GM06990 (cell line): ENCODE results near the gene ZSWIM2.
A peak's percentile ranks its signal among the peaks of the same experiment; 100 is the strongest.
"Not testable (repeated sequence)": the region's sequence is repeated elsewhere in the genome, so short reads cannot be mapped to it uniquely, and the experiment has no call there.

Experiments used
- DNase-seq: peaks from one replicate; pipeline ENCODE4 v3.0.0-alpha.2; 2011; ENCODE audit not compliant: insufficient read length; ENCODE audit errors: extremely low read depth
- H3K27me3 ChIP-seq: replicated peaks from 2 replicates; pipeline ENCODE4 v1.6.0; 2011; ENCODE audit warnings: low read length; ENCODE audit not compliant: control insufficient read depth, insufficient read depth
- H3K36me3 ChIP-seq: 2 replicates; pipeline ENCODE4 v1.5.1; 2011; ENCODE audit warnings: low read length; ENCODE audit not compliant: control insufficient read depth, insufficient read depth
- H3K4me3 ChIP-seq: replicated peaks from 2 replicates; pipeline ENCODE4 v1.5.1; 2011; ENCODE audit warnings: low read depth, mild to moderate bottlenecking, control low read depth, low read length
- TF ChIP-seq, protein P1 (sequence below): IDR thresholded peaks from 2 replicates; pipeline ENCODE4 v1.5.1; 2011; ENCODE audit warnings: low read length, control low read depth, mild to moderate bottlenecking, inconsistent platforms; ENCODE audit not compliant: insufficient read depth, poor library complexity, severe bottlenecking

Gene ZSWIM2

GRCh38 chr2:186806591-186806990 lies 42.4 kb downstream of the ZSWIM2 start:
- TF ChIP-seq, protein P1, sequence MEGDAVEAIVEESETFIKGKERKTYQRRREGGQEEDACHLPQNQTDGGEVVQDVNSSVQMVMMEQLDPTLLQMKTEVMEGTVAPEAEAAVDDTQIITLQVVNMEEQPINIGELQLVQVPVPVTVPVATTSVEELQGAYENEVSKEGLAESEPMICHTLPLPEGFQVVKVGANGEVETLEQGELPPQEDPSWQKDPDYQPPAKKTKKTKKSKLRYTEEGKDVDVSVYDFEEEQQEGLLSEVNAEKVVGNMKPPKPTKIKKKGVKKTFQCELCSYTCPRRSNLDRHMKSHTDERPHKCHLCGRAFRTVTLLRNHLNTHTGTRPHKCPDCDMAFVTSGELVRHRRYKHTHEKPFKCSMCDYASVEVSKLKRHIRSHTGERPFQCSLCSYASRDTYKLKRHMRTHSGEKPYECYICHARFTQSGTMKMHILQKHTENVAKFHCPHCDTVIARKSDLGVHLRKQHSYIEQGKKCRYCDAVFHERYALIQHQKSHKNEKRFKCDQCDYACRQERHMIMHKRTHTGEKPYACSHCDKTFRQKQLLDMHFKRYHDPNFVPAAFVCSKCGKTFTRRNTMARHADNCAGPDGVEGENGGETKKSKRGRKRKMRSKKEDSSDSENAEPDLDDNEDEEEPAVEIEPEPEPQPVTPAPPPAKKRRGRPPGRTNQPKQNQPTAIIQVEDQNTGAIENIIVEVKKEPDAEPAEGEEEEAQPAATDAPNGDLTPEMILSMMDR = no peak
- no peaks in the 10 kb centered on the region for H3K27me3 ChIP-seq
- H3K36me3 ChIP-seq = no peaks in the 10 kb centered on the region
- H3K4me3 ChIP-seq = no peak overlapping the region
- DNase-seq = no peak

DNA sequence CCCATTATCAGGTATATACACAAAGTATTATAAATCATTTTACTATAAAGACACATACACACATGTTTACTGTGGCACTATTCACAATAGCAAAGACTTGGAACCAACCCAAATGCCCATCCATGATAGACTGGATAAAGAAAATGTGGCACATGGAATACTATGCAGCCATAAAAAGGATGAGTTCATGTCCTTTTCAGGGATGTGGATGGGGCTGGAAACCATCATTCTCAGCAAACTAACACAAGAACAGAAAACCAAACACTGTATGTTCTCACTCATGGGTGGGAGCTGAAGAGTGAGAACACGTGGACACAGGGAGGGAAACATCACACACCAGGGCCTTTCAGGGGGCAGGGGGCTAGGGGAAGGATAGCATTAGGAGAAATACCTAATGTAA lies 50.4 kb downstream of the ZSWIM2 start:
- not testable (repeated sequence) for H3K4me3 ChIP-seq, H3K36me3 ChIP-seq, H3K27me3 ChIP-seq, DNase-seq

DNA sequence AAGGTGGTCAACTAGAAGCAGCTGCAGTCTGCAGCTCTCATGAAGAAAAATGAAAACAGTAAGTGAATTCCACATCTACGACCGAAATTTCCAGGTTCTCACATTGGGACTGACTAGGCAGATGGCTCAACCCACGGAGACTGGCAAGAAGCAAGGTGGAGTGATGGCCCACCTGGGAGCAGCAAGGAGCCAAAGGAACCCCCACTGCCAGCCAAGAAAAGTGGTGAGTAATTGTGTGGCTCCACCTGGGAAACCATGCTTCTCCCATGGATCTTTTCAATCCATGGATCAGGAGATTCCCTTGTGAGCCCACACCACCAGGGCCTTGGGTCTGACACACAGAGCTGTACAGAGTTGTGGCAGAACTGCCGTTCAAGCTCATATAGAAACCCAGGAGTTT lies 64.0 kb downstream of the ZSWIM2 start:
- Histone ChIP-seq H3K36me3 (no peaks in the 10 kb centered on the region), H3K4me3 (no peak overlapping the region), H3K27me3 (no peaks in the 10 kb centered on the region)
- DNase-seq = no peak
- TF ChIP-seq, protein P1 = no peak

DNA sequence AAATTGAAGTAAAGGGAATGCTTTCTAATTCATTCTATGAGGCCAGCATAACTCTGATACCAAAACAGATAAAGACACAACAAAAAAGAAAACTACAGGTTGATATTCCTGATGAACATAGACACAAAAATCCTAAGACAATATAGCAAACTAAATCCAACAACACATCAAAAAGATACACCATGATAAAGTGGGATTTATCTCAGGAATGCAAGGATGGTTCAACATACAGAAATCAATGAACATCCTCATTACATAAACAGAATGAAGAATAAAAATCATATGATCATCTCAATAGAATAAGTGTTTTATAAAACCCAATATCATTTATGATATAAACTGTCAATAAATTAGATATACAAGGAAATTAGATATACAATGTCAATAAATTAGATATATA lies 65.7 kb downstream of the ZSWIM2 start:
- no peak for DNase-seq
- Histone ChIP-seq H3K27me3 (no peaks in the 10 kb centered on the region), H3K4me3 (no peak overlapping the region), H3K36me3 (no peaks in the 10 kb centered on the region)
- TF ChIP-seq, protein P1 = no peak

GRCh38 chr2:186780701-186781316 lies 68.2 kb downstream of the ZSWIM2 start:
- DNase-seq = no peak
- Histone ChIP-seq H3K4me3 (no peak overlapping the region), H3K27me3 (no peaks in the 10 kb centered on the region), H3K36me3 (no peaks in the 10 kb centered on the region)
- TF ChIP-seq, protein P1 = peak; percentile 40
